GM08714 (cell line): Measurements from ENCODE around the gene MASP1.

Experiments used
- H3K4me3 ChIP-seq: fragments of 200-500 bp; sonication (Bioruptor generic); 2 replicates; pipeline ENCODE4 v1.5.1; 2014; ENCODE audit warnings: mild to moderate bottlenecking, low read length, inconsistent platforms
- ZNF274 ChIP-seq: IDR thresholded peaks from 2 replicates; pipeline ENCODE4 v1.6.1; 2012; ENCODE audit warnings: mild to moderate bottlenecking, low read depth, low read length

MASP1 gene

GRCh38 chr3:187310226-187310625 lies 18.7 kb upstream of the MASP1 start:
- no peak for TF ChIP-seq ZNF274
- no peak overlapping the region for H3K4me3 ChIP-seq

- TF ChIP-seq ZNF274, result no peak
- no peak overlapping the region for H3K4me3 ChIP-seq
Measured at GRCh38 chr3:187305881-187306280, 14.3 kb upstream of the MASP1 start.

DNA sequence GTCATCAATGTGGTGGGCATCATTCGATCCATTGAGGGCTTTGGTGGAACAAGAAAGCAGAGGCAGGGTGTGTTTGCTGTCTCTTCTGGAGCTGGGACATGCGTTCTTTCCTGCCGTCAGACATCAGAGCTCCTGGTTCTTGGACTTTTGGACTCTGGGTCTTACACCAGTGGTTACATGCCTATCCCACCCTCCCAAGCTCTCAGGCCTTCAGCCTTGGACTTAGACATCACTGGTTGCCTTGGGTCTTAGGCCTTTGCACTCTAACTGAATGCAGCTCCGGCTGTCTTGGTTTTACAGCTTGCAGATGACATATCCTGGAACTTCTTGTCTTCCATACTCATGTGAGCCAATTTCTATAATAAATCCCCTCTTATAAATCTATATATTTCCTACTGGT lies 8.1 kb upstream of the MASP1 start:
- H3K4me3 ChIP-seq, result no peak overlapping the region
- TF ChIP-seq ZNF274, result no peak

DNA sequence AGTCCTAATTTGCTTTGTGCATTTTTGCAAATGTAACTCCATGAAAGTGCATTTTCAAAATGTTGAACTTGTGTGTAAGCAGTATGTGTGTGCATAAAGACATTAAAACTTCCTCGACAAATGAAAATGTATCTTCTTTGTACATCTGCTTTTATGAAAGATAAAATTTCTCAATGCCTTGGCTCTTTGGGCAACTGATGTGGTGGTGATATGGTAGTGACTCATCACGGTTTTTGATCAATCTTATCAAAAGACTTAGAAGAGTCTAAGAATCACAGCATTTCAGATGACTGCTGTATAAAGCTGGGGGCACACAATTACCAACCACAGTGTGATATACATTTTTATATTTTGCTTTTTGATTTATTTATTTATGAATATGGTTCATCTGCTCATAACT lies 5.4 kb upstream of the MASP1 start:
- no peak for TF ChIP-seq ZNF274

GRCh38 chr3:187296058-187296457 lies 4.5 kb upstream of the MASP1 start:
- no peak overlapping the region for H3K4me3 ChIP-seq
- TF ChIP-seq ZNF274, result no peak

More for the DNA sequence above, 5.4 kb upstream of the MASP1 start:
- no peak overlapping the region for H3K4me3 ChIP-seq

GRCh38 chr3:187295316-187296034 lies 3.9 kb upstream of the MASP1 start:
- no peak for TF ChIP-seq ZNF274
- no peak overlapping the region for H3K4me3 ChIP-seq

- H3K4me3 ChIP-seq, result no peak overlapping the region
Measured at GRCh38 chr3:187293516-187294430, 2.2 kb upstream of the MASP1 start.

GRCh38 chr3:187292631-187293515 lies 1.3 kb upstream of the MASP1 start:
- no peak overlapping the region for H3K4me3 ChIP-seq
- TF ChIP-seq ZNF274, result no peak

More at GRCh38 chr3:187293516-187294430, 2.2 kb upstream of the MASP1 start:
- no peak for TF ChIP-seq ZNF274

DNA sequence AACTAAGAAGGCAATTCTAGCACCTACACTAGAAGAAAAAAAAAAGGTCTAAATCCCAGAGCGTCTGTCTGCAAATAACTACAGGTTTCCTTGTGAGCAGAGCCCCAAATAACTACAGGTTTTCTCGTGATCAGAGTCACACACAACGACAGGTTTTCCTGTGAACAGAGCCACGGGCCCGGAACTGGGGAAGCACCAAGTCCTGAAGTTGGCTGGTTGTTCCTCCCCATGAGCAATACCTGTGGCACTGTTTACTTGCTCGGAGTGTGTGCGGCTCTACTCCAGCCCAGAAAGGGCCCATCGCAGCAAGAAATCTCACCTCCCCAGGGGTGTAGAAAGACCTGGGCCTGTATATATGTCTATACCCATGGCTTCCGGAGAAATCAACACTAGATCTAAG lies 644 bp upstream of the MASP1 start:
- H3K4me3 ChIP-seq, result no peak overlapping the region
- no peak for TF ChIP-seq ZNF274

DNA sequence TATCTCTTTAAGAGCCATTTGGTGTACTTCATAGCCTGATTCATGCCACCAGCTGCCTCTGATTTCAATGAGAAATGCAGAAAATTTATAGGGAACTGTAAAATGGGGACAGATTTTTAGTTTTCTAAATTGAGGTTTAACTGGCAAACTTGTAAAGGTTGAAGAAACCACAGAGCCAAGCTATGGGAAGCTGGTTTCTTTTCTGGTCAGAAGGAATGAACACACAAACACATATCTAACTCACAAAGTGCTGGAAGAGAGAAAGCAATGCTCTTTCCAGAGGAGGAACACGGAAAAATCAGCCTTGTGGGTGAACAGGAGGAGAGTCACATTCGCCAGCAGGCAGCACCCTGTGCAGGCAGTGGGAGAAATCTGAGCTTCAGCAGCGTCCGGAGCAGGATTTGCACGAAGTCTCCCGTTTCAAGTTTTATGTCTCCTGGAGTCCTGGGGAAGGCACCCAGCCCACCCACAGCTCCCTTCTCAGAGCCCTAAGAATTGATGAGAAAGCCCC lies 481 bp downstream of the MASP1 start:
- no peak for TF ChIP-seq ZNF274
- H3K4me3 ChIP-seq, result no peak overlapping the region

DNA sequence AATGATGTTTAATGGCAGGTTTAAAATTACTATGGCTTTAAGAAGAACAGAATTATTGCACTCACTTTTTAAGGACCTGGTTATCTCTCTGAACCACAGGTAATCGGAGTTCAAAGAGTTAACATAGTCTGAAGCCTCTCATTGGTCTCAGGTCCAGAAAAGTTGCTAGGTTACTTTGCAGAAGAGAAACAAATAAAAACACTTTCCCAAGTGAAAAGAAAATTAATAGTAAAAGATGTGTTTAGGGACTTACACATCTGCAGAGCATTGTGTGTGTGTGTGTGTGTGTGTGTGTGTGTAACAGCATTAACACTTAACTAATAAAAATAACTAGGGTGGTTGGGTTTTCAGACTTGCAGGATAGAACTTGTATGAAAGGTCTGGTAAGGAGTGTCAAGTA lies 1.0 kb downstream of the MASP1 start:
- TF ChIP-seq ZNF274, result no peak
- no peak overlapping the region for H3K4me3 ChIP-seq

DNA sequence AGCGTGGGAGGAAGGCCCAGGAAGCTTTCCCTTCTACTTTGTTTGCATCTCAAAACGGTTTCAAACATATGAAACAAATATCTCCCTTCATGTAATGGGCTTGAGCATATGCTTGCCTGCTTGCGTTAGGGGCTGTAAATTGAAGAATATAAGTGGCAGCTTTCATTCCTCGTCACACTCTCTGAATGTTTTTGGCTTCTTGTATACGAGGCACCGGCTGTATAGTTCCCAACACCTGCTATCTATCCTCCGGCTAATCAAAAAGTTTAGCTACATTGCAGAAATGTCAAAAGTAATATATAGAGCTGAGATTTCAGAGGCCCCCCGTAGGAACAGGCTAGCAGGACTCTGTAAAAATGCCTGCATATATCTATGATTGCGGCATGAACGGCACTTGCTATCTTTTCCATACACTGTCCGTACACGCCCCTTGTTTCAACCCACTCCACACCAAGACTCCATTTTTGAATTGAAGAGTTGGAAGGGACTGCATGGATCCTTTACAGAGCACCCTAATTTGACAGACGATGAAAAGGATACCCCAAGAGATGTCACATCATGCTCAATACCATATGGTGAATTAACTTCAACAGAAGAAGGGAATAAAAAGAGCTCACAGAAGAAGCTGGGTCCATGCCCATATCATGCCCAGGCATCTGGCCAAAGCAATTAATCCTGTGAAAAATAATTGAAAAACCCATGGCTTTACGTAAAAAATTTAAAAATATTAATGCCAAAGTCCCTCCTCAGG lies 2.5 kb downstream of the MASP1 start:
- TF ChIP-seq ZNF274, result no peak
- no peak overlapping the region for H3K4me3 ChIP-seq

- no peak for TF ChIP-seq ZNF274
- no peak overlapping the region for H3K4me3 ChIP-seq
Measured at GRCh38 chr3:187288131-187288854, 3.2 kb downstream of the MASP1 start.
